ENCODE results near the gene POLR1F. TPM values are rescaled to one million over a fixed set of nuclear protein-coding genes. Genes with fewer than 3 reads are reported as not detected.

POLR1F gene
- total RNA-seq, 3 donors from 2014 or later (not counting 1 experiment from before 2014, with no cell fraction given) = 25.9 to 38.5 (median 31.3) TPM

- Histone ChIP-seq H3K27me3 (ENCODE audit: control insufficient read depth, insufficient read depth, low read length) (no peaks in the 10 kb centered on the region), H3K36me3 (ENCODE audit: control insufficient read depth, insufficient read depth, low read length) (no peaks in the 10 kb centered on the region), H3K4me3 (ENCODE audit: low read length) (no peak overlapping the region), H3K27ac (ENCODE audit: low read length) (no peak overlapping the region), H3K9me3 (ENCODE audit: control insufficient read depth, insufficient read depth, low read length) (no peaks in the 10 kb centered on the region), H3K4me1 (ENCODE audit: control insufficient read depth, insufficient read depth, low read length) (no peaks in the 10 kb centered on the region)
- intact Hi-C loops (cut with micrococcal nuclease) = no loop called here
- Mint-ChIP-seq H3K27me3 (ENCODE audit: low read depth in 2 of 2) (no peaks in the 10 kb centered on the region), H3K36me3 (no peaks in the 10 kb centered on the region), H3K4me3 (no peak overlapping the region), H3K9me3 (no peaks in the 10 kb centered on the region), H3K4me1 (no peaks in the 10 kb centered on the region), H3K27ac (no peak overlapping the region)
- DNase-seq (no peak), ATAC-seq (no peak)
- 78% methylated on average over 4 of the region's 4 CpGs for WGBS (ENCODE audit: insufficient coverage)
- TF ChIP-seq CTCF (IDR thresholded peaks at IDR 0.05) = no peak
Observed at GRCh38 chr7:19749658-19750057, 40.8 kb upstream of the POLR1F start.

- H3K27me3 ChIP-seq (ENCODE audit: control insufficient read depth, insufficient read depth, low read length) = no peaks in the 10 kb centered on the region
- H3K4me3 ChIP-seq (ENCODE audit: low read length) = no peak overlapping the region
- no peaks in the 10 kb centered on the region for H3K9me3 ChIP-seq (ENCODE audit: control insufficient read depth, insufficient read depth, low read length)
- no peaks in the 10 kb centered on the region for H3K36me3 Mint-ChIP-seq
- H3K4me1 Mint-ChIP-seq = no peaks in the 10 kb centered on the region
- whole genome bisulfite sequencing (ENCODE audit: insufficient coverage) = 36% methylated on average over 1 of the region's 4 CpGs
- DNase-seq = peak in 1 of 2 donors; percentile 23
- TF ChIP-seq CTCF (IDR thresholded peaks at IDR 0.05) = no peak
- H3K36me3 ChIP-seq (ENCODE audit: control insufficient read depth, insufficient read depth, low read length) = no peaks in the 10 kb centered on the region
- H3K27me3 Mint-ChIP-seq (ENCODE audit: low read depth in 2 of 2) = no peaks in the 10 kb centered on the region
- intact Hi-C loops (cut with micrococcal nuclease) = no loop called here
- H3K4me3 Mint-ChIP-seq = no peak overlapping the region
- H3K9me3 Mint-ChIP-seq = no peaks in the 10 kb centered on the region
- no peak for ATAC-seq
- no peak overlapping the region for H3K27ac ChIP-seq (ENCODE audit: low read length)
- H3K27ac Mint-ChIP-seq = no peak overlapping the region
- no peaks in the 10 kb centered on the region for H3K4me1 ChIP-seq (ENCODE audit: control insufficient read depth, insufficient read depth, low read length)
Observed at GRCh38 chr7:19747740-19748339, 39.0 kb upstream of the POLR1F start.

- no CpG with 5 or more reads among the region's 1 CpG for WGBS (ENCODE audit: insufficient coverage)
- no peaks in the 10 kb centered on the region for H3K9me3 ChIP-seq (ENCODE audit: control insufficient read depth, insufficient read depth, low read length)
- no peak overlapping the region for H3K4me3 ChIP-seq (ENCODE audit: low read length)
- no peak for DNase-seq
- no peaks in the 10 kb centered on the region for H3K27me3 Mint-ChIP-seq (ENCODE audit: low read depth in 2 of 2)
- intact Hi-C loops (cut with micrococcal nuclease) = no loop called here
- no peak overlapping the region for H3K27ac ChIP-seq (ENCODE audit: low read length)
- H3K9me3 Mint-ChIP-seq = no peaks in the 10 kb centered on the region
- H3K36me3 ChIP-seq (ENCODE audit: control insufficient read depth, insufficient read depth, low read length) = no peaks in the 10 kb centered on the region
- H3K36me3 Mint-ChIP-seq = no peaks in the 10 kb centered on the region
- no peaks in the 10 kb centered on the region for H3K4me1 ChIP-seq (ENCODE audit: control insufficient read depth, insufficient read depth, low read length)
- no peak overlapping the region for H3K27ac Mint-ChIP-seq
- TF ChIP-seq CTCF (IDR thresholded peaks at IDR 0.05) = no peak
- ATAC-seq = no peak
- H3K4me1 Mint-ChIP-seq = no peaks in the 10 kb centered on the region
- H3K4me3 Mint-ChIP-seq = no peak overlapping the region
- H3K27me3 ChIP-seq (ENCODE audit: control insufficient read depth, insufficient read depth, low read length) = no peaks in the 10 kb centered on the region
Observed at GRCh38 chr7:19744075-19744474, 35.2 kb upstream of the POLR1F start.

GRCh38 chr7:19728716-19729115 lies 19.9 kb upstream of the POLR1F start:
- Histone ChIP-seq H3K36me3 (ENCODE audit: control insufficient read depth, insufficient read depth, low read length) (no peaks in the 10 kb centered on the region), H3K4me1 (ENCODE audit: control insufficient read depth, insufficient read depth, low read length) (no peaks in the 10 kb centered on the region), H3K4me3 (ENCODE audit: low read length) (no peak overlapping the region), H3K27ac (ENCODE audit: low read length) (no peak overlapping the region), H3K27me3 (ENCODE audit: control insufficient read depth, insufficient read depth, low read length) (no peaks in the 10 kb centered on the region), H3K9me3 (ENCODE audit: control insufficient read depth, insufficient read depth, low read length) (no peaks in the 10 kb centered on the region)
- ATAC-seq = no peak
- no peak overlapping the region for H3K27ac Mint-ChIP-seq
- DNase-seq = no peak
- intact Hi-C loops (cut with micrococcal nuclease) = no loop called here
- no peaks in the 10 kb centered on the region for H3K4me1 Mint-ChIP-seq
- H3K27me3 Mint-ChIP-seq (ENCODE audit: low read depth in 2 of 2) = peaks cover 0 to 3% of the 10 kb centered on the region in 2 donors
- TF ChIP-seq CTCF (IDR thresholded peaks at IDR 0.05) = no peak
- 91% methylated on average over 3 of the region's 3 CpGs for WGBS (ENCODE audit: insufficient coverage)
- no peaks in the 10 kb centered on the region for H3K36me3 Mint-ChIP-seq
- H3K4me3 Mint-ChIP-seq = no peak overlapping the region
- no peaks in the 10 kb centered on the region for H3K9me3 Mint-ChIP-seq
